GM12878 (cell line): ENCODE data around the gene COTL1. TPM values are rescaled to one million over a fixed set of nuclear protein-coding genes. Genes with fewer than 3 reads are reported as not detected.
A peak's percentile ranks its signal among the peaks of the same experiment; 100 is the strongest.

Experiments
- ATAC-seq: fragments of 200-7000 bp; cut with Tn5 transposase; 3 replicates; pipeline ENCODE4 v1.9.1; 2020; ENCODE audit warnings: mild to moderate bottlenecking, moderate library complexity
- BruUV-seq: library from RNA; stranded (reverse); fragments of 400-500 nt; replicated peaks from 2 replicates; lab custom pipeline; 2021; lab: Mats Ljungman, UMichigan
- CTCF ChIA-PET: fragments of 300-600 bp; sonication (Branson Sonifier 250); formaldehyde crosslinking; extraction: SDS; loops from one replicate; lab custom pipeline; 2021; ENCODE audit warnings: inconsistent platforms; lab: Yijun Ruan, JAX
- POLR2A ChIA-PET: fragments of 350-600 bp; formaldehyde crosslinking; extraction: SDS; loops from one replicate; lab custom pipeline; 2021; ENCODE audit warnings: inconsistent platforms; lab: Charles Lee
- RAD21 ChIA-PET: fragments of 300-600 bp; sonication (Branson Sonifier 250); formaldehyde crosslinking; loops from one replicate; lab custom pipeline; 2023; ENCODE audit warnings: antibody characterized with exemption; ENCODE audit not compliant: unreplicated experiment; lab: Charles Lee
- SMC1A ChIA-PET: fragments of 300-600 bp; sonication (Branson Sonifier 250); formaldehyde crosslinking; loops from one replicate; lab custom pipeline; 2023; ENCODE audit not compliant: unreplicated experiment, uncharacterized antibody; lab: Charles Lee
- DNase-seq: peaks from one replicate; pipeline ENCODE4 v3.0.0-alpha.2; 2011; ENCODE audit warnings: low read depth, low spot score
- FAIRE-seq: peaks from 3 replicates; lab custom pipeline; 2011; peaks lifted over from hg19 to GRCh38; lab: Jason Lieb, UNC
- H2AFZ ChIP-seq: 2 replicates; pipeline ENCODE4 v1.6.0; 2011; ENCODE audit warnings: low read depth, low read length, control low read depth; ENCODE audit not compliant: control insufficient read depth
- H3K27ac ChIP-seq: 2 replicates; pipeline ENCODE4 v1.5.1; 2011; ENCODE audit warnings: control low read depth; ENCODE audit not compliant: control insufficient read depth, insufficient read depth
- H3K27me3 ChIP-seq, 2 experiments: replicated peaks in 1 of 2; 2 replicates each; pipeline versions ENCODE4 v1.6.0 to v1.6.1; 2011; ENCODE audit warnings: low read length in 1 of 2; ENCODE audit not compliant: control insufficient read depth in 2 of 2, insufficient read depth in 2 of 2
- H3K36me3 ChIP-seq, 2 experiments: 2 replicates each; pipeline ENCODE4 v1.5.1; 2011; ENCODE audit warnings: low read length in 1 of 2; ENCODE audit not compliant: control insufficient read depth in 2 of 2, insufficient read depth in 2 of 2
- H3K4me1 ChIP-seq: 2 replicates; pipeline ENCODE4 v1.6.1; 2011; ENCODE audit warnings: mild to moderate bottlenecking, low read length, moderate library complexity, mixed read lengths; ENCODE audit not compliant: control insufficient read depth, insufficient read depth
- H3K4me2 ChIP-seq: 2 replicates; pipeline ENCODE4 v1.6.0; 2011; ENCODE audit warnings: control low read depth; ENCODE audit not compliant: control insufficient read depth, insufficient read depth
- H3K4me3 ChIP-seq: fragments of 200-600 bp; sonication (generic); 2 replicates; pipeline ENCODE4 v1.5.1; 2016
- H3K79me2 ChIP-seq: 2 replicates; pipeline ENCODE4 v1.6.0; 2011; ENCODE audit warnings: low read length; ENCODE audit not compliant: control insufficient read depth, insufficient read depth
- H3K9ac ChIP-seq: 2 replicates; pipeline ENCODE4 v1.8.0; 2011; ENCODE audit warnings: low read length, control low read depth, mixed read lengths; ENCODE audit not compliant: control insufficient read depth, insufficient read depth
- H3K9me3 ChIP-seq: replicated peaks from 3 replicates; pipeline ENCODE4 v1.5.1; 2011; ENCODE audit warnings: mild to moderate bottlenecking, low read length; ENCODE audit not compliant: control insufficient read depth, insufficient read depth
- H4K20me1 ChIP-seq: 2 replicates; pipeline ENCODE4 v1.6.0; 2011; ENCODE audit not compliant: control insufficient read depth, insufficient read depth
- MXI1 ChIP-seq: fragments of 150-350 bp; IDR thresholded peaks from 2 replicates; pipeline ENCODE4 v1.6.1; 2011; ENCODE audit warnings: low read depth, mild to moderate bottlenecking, inconsistent platforms, low read length, improper control_type of control experiment
- PAX5 ChIP-seq: IDR thresholded peaks from 2 replicates; pipeline ENCODE4 v1.6.1; 2011; ENCODE audit warnings: low read depth, low read length, borderline replicate concordance
- POU2F2 ChIP-seq: IDR thresholded peaks from 3 replicates; pipeline ENCODE4 v1.6.1; 2011; ENCODE audit warnings: low read depth, mild to moderate bottlenecking, low read length, borderline replicate concordance
- ZBTB33 ChIP-seq: fragments of 450-650 bp; IDR thresholded peaks from 2 replicates; pipeline ENCODE4 v1.6.1; 2017; ENCODE audit warnings: mild to moderate bottlenecking
- WGBS: methylation state at CpG from one replicate; pipeline ENCODE4 v1.1.6; 2016; ENCODE audit warnings: low lambda C conversion rate; ENCODE audit not compliant: insufficient replicate concordance, insufficient coverage; ENCODE audit errors: missing lambda C conversion rate; 5-methylcytosine and 5-hydroxymethylcytosine counted together
- in situ Hi-C: fragments of 300-500 bp; cut with MboI; formaldehyde crosslinking; loops from 9 replicates; pipeline ENCODE4 v1.14.3; 2018; ENCODE audit warnings: mixed read lengths
- intact Hi-C: fragments of 100-400 bp; cut with micrococcal nuclease; formaldehyde crosslinking; loops from one replicate; pipeline ENCODE4 v1.14.2; 2022; ENCODE audit not compliant: unreplicated experiment
- polyA plus RNA-seq, 11 experiments: library from polyadenylated mRNA; depleted of rRNA in 4 of 11; unstranded in 6 of 11; stranded (reverse) in 5 of 11; fragments of >200 nt; fragmentation: Nextera tagmentation in 4 of 11; fragmentation: Illumina TruSeq in 1 of 11; extraction: Ambion mirVana in 4 of 11; extraction: Trizol in 1 of 11; gene quantifications; 1 replicate in 1 of 11; 2 replicates in 10 of 11; pipeline versions ENCODE4 v1.2.1 to v1.2.3, GENCODE V29; 2011 to 2016; ENCODE audit warnings: inconsistent platforms in 2 of 11, missing spikeins in 2 of 11, low read depth in 1 of 11
- total RNA-seq, 4 experiments: library from RNA; depleted of rRNA in 3 of 4; stranded (reverse); fragments of >200 nt in 3 of 4; fragmentation: Illumina TruSeq in 1 of 4; extraction: Trizol in 1 of 4; gene quantifications; 2 replicates each; pipeline versions ENCODE4 v1.2.1 to v1.2.3, GENCODE V29; 2013 to 2021

Gene COTL1
- total and polyA plus RNA-seq, 10 of the 15 experiments (the other 5 are each of a cell fraction or from before 2014, with no cell fraction given): 140 to 894 (median 330) TPM

GRCh38 chr16:84597931-84598351 lies 19.9 kb downstream of the COTL1 start:
- Histone ChIP-seq H3K27ac (peak overlapping the region; percentile 89), H4K20me1 (no peaks in the 10 kb centered on the region), H3K4me2 (peak overlapping the region; percentile 75), H3K9me3 (no peaks in the 10 kb centered on the region), H3K79me2 (peaks cover 92% of the 10 kb centered on the region), H3K27me3 (no peaks in the 10 kb centered on the region), H3K9ac (peak overlapping the region; percentile 68), H3K36me3 (peaks cover 16% of the 10 kb centered on the region in 2 experiments), H2AFZ (no peak overlapping the region), H3K4me1 (peaks cover 81% of the 10 kb centered on the region), H3K4me3 (peak overlapping the region; percentile 56; the same call in 1 of the 2 replicates)
- ChIA-PET SMC1A (interaction anchor here (1.1 to 14.5 kb wide), 9 partner anchors 8 to 141 kb away, joined by 3 to 229 read pairs (median 6); partner anchors contain the start of genes COTL1 and MEAK7), POLR2A (interaction anchor here (0.9 to 16.2 kb wide), 7 partner anchors 8 to 89 kb away, joined by 3 to 214 read pairs (median 6); partner anchors contain the start of gene COTL1), RAD21 (interaction anchor here (0.9 to 13.6 kb wide), 12 partner anchors 9 to 132 kb away, joined by 3 to 224 read pairs (median 5); partner anchors contain the start of gene COTL1), CTCF (interaction anchor here (0.6 to 3.9 kb wide), 13 partner anchors 10 to 483 kb away, joined by 3 to 33 read pairs (median 4); no protein-coding TSS in a partner anchor)
- intact Hi-C loops (no loop called here), in situ Hi-C loops (no loop called here)
- FAIRE-seq: no peak
- DNase-seq: no peak
- no TSS peak for BruUV-seq
- peak; percentile 0; the same call in 1 of the 3 replicates for ATAC-seq
- WGBS: 42% methylated on average over 8 of the region's 8 CpGs
- TF ChIP-seq PAX5: 0 out of 2 replicates have a peak, but pooled peaks have one; percentile 26
- TF ChIP-seq POU2F2: peak; percentile 26; the same call in 1 of the 3 replicates
- TF ChIP-seq ZBTB33: no peak
- TF ChIP-seq MXI1: 0 out of 2 replicates have a peak, but pooled peaks have one; percentile 7
- TF ChIP-seq, all 136 proteins: peak for 3
